HCT116 (cell line): Measurements from ENCODE around the gene GRHPR. TPM values are rescaled to one million over a fixed set of nuclear protein-coding genes. Genes with fewer than 3 reads are reported as not detected.
A peak's percentile ranks its signal among the peaks of the same experiment; 100 is the strongest.

Experiments
- ATAC-seq: fragments of 200-7000 bp; cut with Tn5 transposase; 2 replicates; pipeline ENCODE4 v1.9.1; 2020; ENCODE audit warnings: mild to moderate bottlenecking, moderate library complexity
- BruUV-seq: library from RNA; stranded (reverse); fragments of 400-500 nt; replicated peaks from 2 replicates; lab custom pipeline; 2021; lab: Mats Ljungman, UMichigan
- CTCF ChIA-PET: fragments of 300-600 bp; sonication (Branson Sonifier 250); formaldehyde crosslinking; loops from one replicate; lab custom pipeline; 2021; ENCODE audit warnings: antibody characterized with exemption; lab: Charles Lee
- POLR2A ChIA-PET: fragments of 300-600, 350-600 bp; sonication (Branson Sonifier 250); formaldehyde crosslinking; loops from one replicate; lab custom pipeline; 2021; ENCODE audit warnings: antibody characterized with exemption; lab: Charles Lee
- RAD21 ChIA-PET, 2 experiments: fragments of 300-600 bp; sonication (Branson Sonifier 250); formaldehyde crosslinking; loops; one replicate each; lab custom pipeline; 2023; ENCODE audit warnings: low total read pairs in 2 of 2; ENCODE audit not compliant: uncharacterized antibody in 2 of 2, unreplicated experiment in 2 of 2, low non-redundant PET in 1 of 2; lab: Charles Lee
- DNase-seq: peaks from one replicate; pipeline ENCODE4 v3.0.0-alpha.2; 2010; ENCODE audit warnings: low read depth, low spot score
- H2AFZ ChIP-seq: fragments of 200-600 bp; shearing (Covaris generic), sonication (generic); 2 replicates; pipeline ENCODE4 v1.6.1; 2017; ENCODE audit warnings: low read depth, mixed run types, mixed read lengths, antibody characterized with exemption, low read length; ENCODE audit not compliant: poor library complexity, severe bottlenecking
- H3K27ac ChIP-seq: 2 replicates; pipeline ENCODE4 v1.5.1; 2012; ENCODE audit warnings: low read depth, low read length
- H3K27me3 ChIP-seq: fragments of 200-600 bp; sonication (generic); 2 replicates; pipeline ENCODE4 v1.6.1; 2016; ENCODE audit warnings: mixed run types, low read length, mixed read lengths; ENCODE audit not compliant: insufficient read depth
- H3K36me3 ChIP-seq, 2 experiments: fragments of 200-500 bp in 1 of 2; fragments of 200-600 bp in 1 of 2; sonication (Bioruptor generic) in 1 of 2; sonication (generic) in 1 of 2; 2 replicates each; pipeline versions ENCODE4 v1.5.1 to v1.6.1; 2014 to 2016; ENCODE audit warnings: low read length in 2 of 2, inconsistent platforms in 1 of 2, mixed read lengths in 1 of 2, mixed run types in 1 of 2; ENCODE audit not compliant: insufficient read depth in 2 of 2, control insufficient read depth in 1 of 2
- H3K4me1 ChIP-seq, 2 experiments: fragments of 200-600 bp in 1 of 2; sonication (generic) in 1 of 2; 2 replicates each; pipeline versions ENCODE4 v1.5.1 to v1.6.1; 2012 to 2017; ENCODE audit warnings: low read length in 2 of 2, inconsistent platforms in 1 of 2, mild to moderate bottlenecking in 1 of 2, mixed read lengths in 1 of 2, mixed run types in 1 of 2, moderate library complexity in 1 of 2; ENCODE audit not compliant: insufficient read depth in 2 of 2, control insufficient read depth in 1 of 2
- H3K4me2 ChIP-seq: fragments of 200-600 bp; sonication (generic); 2 replicates; pipeline ENCODE4 v1.6.1; 2017; ENCODE audit warnings: mixed run types, low read length, mixed read lengths
- H3K4me3 ChIP-seq, 2 experiments: fragments of 200-600 bp in 1 of 2; sonication (generic) in 1 of 2; replicated peaks in 1 of 2; 2 replicates each; pipeline ENCODE4 v1.5.1; 2011 to 2016; ENCODE audit warnings: low read length in 2 of 2, control low read depth in 1 of 2, low read depth in 1 of 2, mild to moderate bottlenecking in 1 of 2, mixed read lengths in 1 of 2, mixed run types in 1 of 2
- H3K79me2 ChIP-seq: fragments of 200-600 bp; sonication (generic); 2 replicates; pipeline ENCODE4 v1.6.1; 2017; ENCODE audit warnings: mild to moderate bottlenecking, mixed run types, low read length, moderate library complexity, mixed read lengths; ENCODE audit not compliant: insufficient read depth
- H3K9ac ChIP-seq: fragments of 200-600 bp; sonication (generic); 2 replicates; pipeline ENCODE4 v1.6.1; 2016; ENCODE audit warnings: low read length, mixed read lengths
- H3K9me2 ChIP-seq: fragments of 200-600 bp; sonication (generic), shearing (Covaris generic); 2 replicates; pipeline ENCODE4 v1.6.1; 2017; ENCODE audit warnings: mixed run types, mild to moderate bottlenecking, moderate library complexity; ENCODE audit not compliant: insufficient read depth
- H3K9me3 ChIP-seq, 2 experiments: fragments of 200-500 bp in 1 of 2; fragments of 200-600 bp in 1 of 2; sonication (Bioruptor generic) in 1 of 2; sonication (generic) in 1 of 2; 2 replicates each; pipeline ENCODE4 v1.6.1; 2014 to 2017; ENCODE audit warnings: low read length in 2 of 2, mixed read lengths in 2 of 2, inconsistent platforms in 1 of 2, low read depth in 1 of 2, mild to moderate bottlenecking in 1 of 2, mixed run types in 1 of 2, moderate library complexity in 1 of 2; ENCODE audit not compliant: control insufficient read depth in 1 of 2, insufficient read depth in 1 of 2
- H4K20me1 ChIP-seq: fragments of 200-600 bp; sonication (generic), shearing (Covaris generic); 2 replicates; pipeline ENCODE4 v1.6.1; 2017; ENCODE audit warnings: mixed run types, mild to moderate bottlenecking, moderate library complexity; ENCODE audit not compliant: insufficient read depth
- ATF3 ChIP-seq: IDR thresholded peaks from 2 replicates; pipeline ENCODE4 v1.6.1; 2012
- CBX3 ChIP-seq: IDR thresholded peaks from 2 replicates; pipeline ENCODE4 v1.6.1; 2012; ENCODE audit warnings: low read depth
- EGR1 ChIP-seq: IDR thresholded peaks from 2 replicates; pipeline ENCODE4 v1.6.1; 2012; ENCODE audit warnings: low read depth
- EZH2 ChIP-seq: fragments of 200-600 bp; sonication (generic); IDR thresholded peaks from 2 replicates; pipeline ENCODE4 v1.6.1; 2017; ENCODE audit warnings: antibody characterized with exemption, mixed run types
- EZH2phosphoT487 ChIP-seq: fragments of 200-600 bp; IDR thresholded peaks from 2 replicates; pipeline ENCODE4 v1.6.1; 2018; ENCODE audit warnings: antibody characterized with exemption, borderline replicate concordance
- FOSL1 ChIP-seq: IDR thresholded peaks from 2 replicates; pipeline ENCODE4 v1.6.1; 2012; ENCODE audit warnings: low read depth
- MAX ChIP-seq: IDR thresholded peaks from 2 replicates; pipeline ENCODE4 v1.6.1; 2012
- POLR2A ChIP-seq: IDR thresholded peaks from 2 replicates; pipeline ENCODE4 v1.7.0; 2011; ENCODE audit warnings: borderline replicate concordance; ENCODE audit not compliant: insufficient read depth, insufficient read length; ENCODE audit errors: extremely low read depth
- RAD21 ChIP-seq: IDR thresholded peaks from 2 replicates; pipeline ENCODE4 v1.6.1; 2012; ENCODE audit warnings: low read depth, mild to moderate bottlenecking
- SP1 ChIP-seq: IDR thresholded peaks from 2 replicates; pipeline ENCODE4 v1.6.1; 2012; ENCODE audit warnings: low read depth
- SRF ChIP-seq: IDR thresholded peaks from 2 replicates; pipeline ENCODE4 v1.6.1; 2012; ENCODE audit warnings: low read depth
- TCF7L2 ChIP-seq: IDR thresholded peaks from 2 replicates; pipeline ENCODE4 v1.7.0; 2011; ENCODE audit warnings: borderline replicate concordance, inconsistent platforms; ENCODE audit not compliant: insufficient read depth, insufficient read length; ENCODE audit errors: extremely low read depth
- YY1 ChIP-seq: IDR thresholded peaks from 2 replicates; pipeline ENCODE4 v1.6.1; 2011; ENCODE audit warnings: low read length, low read depth, moderate library complexity, mild to moderate bottlenecking; ENCODE audit not compliant: insufficient replicate concordance; ENCODE audit errors: extremely low read depth
- ZBTB33 ChIP-seq: IDR thresholded peaks from 2 replicates; pipeline ENCODE4 v1.6.1; 2011; ENCODE audit warnings: mild to moderate bottlenecking, low read length, moderate library complexity; ENCODE audit not compliant: insufficient replicate concordance; ENCODE audit errors: extremely low read depth
- ZFX ChIP-seq: fragments of 450-650 bp; IDR thresholded peaks from 2 replicates; pipeline ENCODE4 v1.6.1; 2017
- ZNF274 ChIP-seq: fragments of 200-500 bp; sonication (Bioruptor generic); IDR thresholded peaks from 2 replicates; pipeline ENCODE4 v1.6.1; 2014; ENCODE audit warnings: mild to moderate bottlenecking, low read depth, low read length, inconsistent platforms
- intact Hi-C: fragments of 100-400 bp; cut with micrococcal nuclease; formaldehyde crosslinking; loops from 2 replicates; pipeline ENCODE4 v1.10.0; 2022
- total RNA-seq: library from RNA; stranded (reverse); gene quantifications from one replicate; pipeline ENCODE4 v1.2.1, GENCODE V29; 2021; ENCODE audit not compliant: unreplicated experiment
- TF ChIP-seq, protein P1 (sequence below), 3 experiments: fragments of 200-600 bp in 1 of 3; sonication (generic) in 1 of 3; IDR thresholded peaks in 2 of 3; conservative IDR thresholded peaks in 1 of 3; 2 replicates each; pipeline ENCODE4 v1.5.1; 2012 to 2017; ENCODE audit warnings: low read depth in 2 of 3, low read length in 2 of 3, antibody characterized with exemption in 1 of 3, borderline replicate concordance in 1 of 3, control low read depth in 1 of 3, mild to moderate bottlenecking in 1 of 3, mixed read lengths in 1 of 3, mixed run types in 1 of 3, moderate library complexity in 1 of 3; ENCODE audit not compliant: insufficient read depth in 1 of 3

Gene GRHPR
- total RNA-seq, 1 experiment from 2014 or later, result 106 TPM

DNA sequence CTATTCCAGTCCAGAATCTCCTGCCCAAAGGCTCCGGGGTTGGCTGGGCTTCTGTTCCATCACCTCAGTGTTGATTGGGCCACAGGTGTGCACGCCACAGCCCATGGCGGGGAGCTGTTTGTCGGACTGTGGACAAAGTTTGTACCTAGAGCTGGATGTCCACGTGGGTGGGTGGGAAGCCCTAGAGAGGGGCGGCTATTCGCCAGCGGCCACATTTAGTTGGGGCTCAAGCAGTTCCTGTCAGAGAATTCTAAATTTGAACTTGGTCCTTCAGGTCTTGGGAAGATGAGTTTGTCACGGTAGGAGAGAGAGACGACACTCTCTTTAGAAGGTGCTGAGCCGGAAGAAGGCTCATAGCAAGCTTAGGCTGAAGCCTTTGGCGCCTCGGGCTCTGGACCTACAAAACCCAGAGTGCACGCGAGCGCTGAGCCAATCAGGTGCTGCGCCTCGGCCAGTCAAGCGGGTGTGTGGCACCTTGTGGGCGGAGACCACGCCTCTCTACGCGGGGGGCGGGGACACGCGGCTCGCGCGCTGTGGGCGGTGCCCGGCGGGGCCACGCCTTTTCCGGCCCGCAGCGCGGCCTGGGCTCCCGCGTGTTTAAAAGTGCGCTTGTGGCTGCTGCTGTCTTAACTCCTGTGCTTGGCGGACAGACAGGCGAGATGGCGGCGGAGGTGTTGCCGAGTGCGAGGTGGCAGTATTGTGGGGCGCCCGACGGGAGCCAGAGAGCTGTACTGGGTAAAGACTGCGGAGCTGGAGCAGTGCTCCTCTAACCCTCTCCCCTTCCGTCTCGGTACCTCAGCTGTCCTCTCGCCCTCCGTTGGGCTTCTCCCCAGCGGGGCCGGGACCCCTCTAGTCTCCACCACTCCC is 63.1 kb downstream of the GRHPR start, which contains the start of gene POLR1E:
TSS of gene POLR1E (plus strand) at position 560 of the 867 bp plus-strand sequence. CDS start at position 660, 100 bp downstream.
- Histone ChIP-seq H3K36me3 (peaks cover 12 to 31% of the 10 kb centered on the region in 2 experiments; a peak in 3 of 4 replicates), H3K27me3 (no peaks in the 10 kb centered on the region), H3K9me2 (no peaks in the 10 kb centered on the region), H2AFZ (no peak within 1 kb of the TSS), H4K20me1 (peaks cover 4% of the 10 kb centered on the region; the same call in 1 of the 2 replicates), H3K79me2 (peaks cover 47% of the 10 kb centered on the region), H3K9ac (peak within 1 kb of the TSS; percentile 96), H3K9me3 (no peaks in the 10 kb centered on the region), H3K4me2 (peak within 1 kb of the TSS; percentile 100), H3K4me1 (peaks cover 12 to 44% of the 10 kb centered on the region in 2 experiments), H3K27ac (peak within 1 kb of the TSS; percentile 63), H3K4me3 (peak within 1 kb of the TSS; percentile 92 to 100)
- RAD21 ChIA-PET, result no interaction called here
- peak; percentile 91 for ATAC-seq
- CTCF ChIA-PET, result no interaction called here
- BruUV-seq, result TSS peak; percentile 97
- DNase-seq, result peak; percentile 84
- intact Hi-C loops, result loop anchor here (5.0 to 10.0 kb wide), 5 partner anchors 99 to 909 kb away; partner anchors contain the start of gene ALDH1B1
- POLR2A ChIA-PET, result interaction anchor here (1.4 kb wide), 1 partner anchor 20 kb away, joined by 5 read pairs; the partner anchor contains the start of gene ZBTB5
- TF ChIP-seq EGR1 (peak; percentile 85), FOSL1 (no peak), ZBTB33 (peak; percentile 38), CBX3 (no peak), ZNF274 (no peak), ATF3 (no peak), ZFX (peak; percentile 57; the same call in 1 of the 2 replicates), TCF7L2 (no peak), RAD21 (no peak), EZH2 (no peak), SRF (no peak), MAX (peak; percentile 94), YY1 (no peak), SP1 (peak; percentile 77), POLR2A (peak; percentile 75), EZH2phosphoT487 (no peak)
- TF ChIP-seq, protein P1, sequence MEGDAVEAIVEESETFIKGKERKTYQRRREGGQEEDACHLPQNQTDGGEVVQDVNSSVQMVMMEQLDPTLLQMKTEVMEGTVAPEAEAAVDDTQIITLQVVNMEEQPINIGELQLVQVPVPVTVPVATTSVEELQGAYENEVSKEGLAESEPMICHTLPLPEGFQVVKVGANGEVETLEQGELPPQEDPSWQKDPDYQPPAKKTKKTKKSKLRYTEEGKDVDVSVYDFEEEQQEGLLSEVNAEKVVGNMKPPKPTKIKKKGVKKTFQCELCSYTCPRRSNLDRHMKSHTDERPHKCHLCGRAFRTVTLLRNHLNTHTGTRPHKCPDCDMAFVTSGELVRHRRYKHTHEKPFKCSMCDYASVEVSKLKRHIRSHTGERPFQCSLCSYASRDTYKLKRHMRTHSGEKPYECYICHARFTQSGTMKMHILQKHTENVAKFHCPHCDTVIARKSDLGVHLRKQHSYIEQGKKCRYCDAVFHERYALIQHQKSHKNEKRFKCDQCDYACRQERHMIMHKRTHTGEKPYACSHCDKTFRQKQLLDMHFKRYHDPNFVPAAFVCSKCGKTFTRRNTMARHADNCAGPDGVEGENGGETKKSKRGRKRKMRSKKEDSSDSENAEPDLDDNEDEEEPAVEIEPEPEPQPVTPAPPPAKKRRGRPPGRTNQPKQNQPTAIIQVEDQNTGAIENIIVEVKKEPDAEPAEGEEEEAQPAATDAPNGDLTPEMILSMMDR (IDR thresholded peaks at IDR 0.05 in 2 of 3, conservative IDR thresholded peaks at IDR 0.05 in 1 of 3; ENCODE audit: borderline replicate concordance in 1 of 3, insufficient read depth in 1 of 3, low read depth in 2 of 3, low read length in 2 of 3), result no peak
